ENCODE data around the gene SMAD3. TPM values are rescaled to one million over a fixed set of nuclear protein-coding genes. Genes with fewer than 3 reads are reported as not detected.
A peak's percentile ranks its signal among the peaks of the same experiment; 100 is the strongest.

SMAD3 gene
- total and polyA plus RNA-seq, 10 of the 15 experiments (the other 5 are each of a cell fraction or from before 2014, with no cell fraction given): 5.6 to 43.2 (median 16.0) TPM

DNA sequence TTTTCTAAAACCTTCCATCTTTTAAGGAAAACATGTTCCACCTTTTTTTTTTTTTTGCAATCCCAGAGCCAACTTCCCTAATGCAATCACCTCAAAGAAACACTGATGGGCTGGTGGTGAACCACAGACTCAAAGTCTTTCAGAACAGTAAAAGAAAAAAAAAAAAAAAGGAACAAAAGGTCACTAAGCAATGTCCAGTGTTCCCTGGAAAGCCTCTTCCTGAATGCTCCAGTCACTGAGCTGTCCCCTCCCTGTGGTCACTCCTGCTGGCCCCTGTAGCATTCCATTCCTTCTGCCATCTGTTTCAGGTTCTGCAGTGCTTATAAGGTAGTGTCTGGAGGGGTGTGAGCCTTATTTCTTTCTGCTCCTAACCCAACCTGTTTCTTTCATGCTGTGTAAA, 135.7 kb downstream of the SMAD3 start:
- in situ Hi-C loops (cut with MboI): no loop called here
- FAIRE-seq (no peak), ATAC-seq (no peak), DNase-seq (ENCODE audit: low read depth, low spot score) (no peak)
- CTCF ChIA-PET: interaction anchor here (0.8 kb wide), 1 partner anchor 20 kb away, joined by 3 read pairs; no protein-coding TSS in a partner anchor
- SMC1A ChIA-PET (ENCODE audit: uncharacterized antibody, unreplicated experiment): interaction anchor here (1.1 to 1.2 kb wide), 2 partner anchors 39 to 98 kb away, joined by 3 to 4 read pairs; no protein-coding TSS in a partner anchor
- TF ChIP-seq, protein P1, sequence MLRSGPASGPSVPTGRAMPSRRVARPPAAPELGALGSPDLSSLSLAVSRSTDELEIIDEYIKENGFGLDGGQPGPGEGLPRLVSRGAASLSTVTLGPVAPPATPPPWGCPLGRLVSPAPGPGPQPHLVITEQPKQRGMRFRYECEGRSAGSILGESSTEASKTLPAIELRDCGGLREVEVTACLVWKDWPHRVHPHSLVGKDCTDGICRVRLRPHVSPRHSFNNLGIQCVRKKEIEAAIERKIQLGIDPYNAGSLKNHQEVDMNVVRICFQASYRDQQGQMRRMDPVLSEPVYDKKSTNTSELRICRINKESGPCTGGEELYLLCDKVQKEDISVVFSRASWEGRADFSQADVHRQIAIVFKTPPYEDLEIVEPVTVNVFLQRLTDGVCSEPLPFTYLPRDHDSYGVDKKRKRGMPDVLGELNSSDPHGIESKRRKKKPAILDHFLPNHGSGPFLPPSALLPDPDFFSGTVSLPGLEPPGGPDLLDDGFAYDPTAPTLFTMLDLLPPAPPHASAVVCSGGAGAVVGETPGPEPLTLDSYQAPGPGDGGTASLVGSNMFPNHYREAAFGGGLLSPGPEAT (IDR thresholded peaks at IDR 0.05; ENCODE audit: low read depth): no peak
- H4K20me1 ChIP-seq (ENCODE audit: control insufficient read depth, insufficient read depth): no peaks in the 10 kb centered on the region
- BruUV-seq (replicated peaks): no TSS peak
- peaks cover 9% of the 10 kb centered on the region for H3K4me1 ChIP-seq (ENCODE audit: control insufficient read depth, insufficient read depth, low read length)
- intact Hi-C loops (cut with micrococcal nuclease; ENCODE audit: unreplicated experiment): no loop called here
- H3K79me2 ChIP-seq (ENCODE audit: control insufficient read depth, insufficient read depth, low read length): no peaks in the 10 kb centered on the region
- peaks cover 3 to 17% of the 10 kb centered on the region in 2 experiments; a peak in 3 of 4 replicates for H3K36me3 ChIP-seq (ENCODE audit: control insufficient read depth in 2 of 2, insufficient read depth in 2 of 2, low read length in 1 of 2)
- H3K9ac ChIP-seq (ENCODE audit: control insufficient read depth, insufficient read depth, low read length): no peak overlapping the region
- no peaks in the 10 kb centered on the region for H3K27me3 ChIP-seq (replicated peaks in 1 of 2; ENCODE audit: control insufficient read depth in 2 of 2, insufficient read depth in 2 of 2, low read length in 1 of 2)
- POLR2A ChIA-PET: no interaction called here
- H3K4me3 ChIP-seq: no peak overlapping the region
- no peak overlapping the region for H3K27ac ChIP-seq (ENCODE audit: control insufficient read depth, insufficient read depth)
- H3K9me3 ChIP-seq (replicated peaks; ENCODE audit: control insufficient read depth, insufficient read depth, low read length): no peaks in the 10 kb centered on the region; the same call in 2 of the 3 replicates
- no peak overlapping the region for H2AFZ ChIP-seq (ENCODE audit: control insufficient read depth, low read depth, low read length)
- H3K4me2 ChIP-seq (ENCODE audit: control insufficient read depth, insufficient read depth): no peak overlapping the region
- RAD21 ChIA-PET (ENCODE audit: unreplicated experiment): no interaction called here

- in situ Hi-C loops (cut with MboI): no loop called here
- no peaks in the 10 kb centered on the region for H3K79me2 ChIP-seq (ENCODE audit: control insufficient read depth, insufficient read depth, low read length)
- no peak overlapping the region for H3K4me2 ChIP-seq (ENCODE audit: control insufficient read depth, insufficient read depth)
- H3K36me3 ChIP-seq (ENCODE audit: control insufficient read depth in 2 of 2, insufficient read depth in 2 of 2, low read length in 1 of 2): peaks cover 3 to 21% of the 10 kb centered on the region in 2 experiments; a peak in 3 of 4 replicates
- BruUV-seq (replicated peaks): TSS peak; percentile 66
- no peak overlapping the region for H2AFZ ChIP-seq (ENCODE audit: control insufficient read depth, low read depth, low read length)
- no peak for FAIRE-seq
- DNase-seq (ENCODE audit: low read depth, low spot score): no peak
- H3K9ac ChIP-seq (ENCODE audit: control insufficient read depth, insufficient read depth, low read length): no peak overlapping the region
- intact Hi-C loops (cut with micrococcal nuclease; ENCODE audit: unreplicated experiment): no loop called here
- peaks cover 9% of the 10 kb centered on the region for H3K4me1 ChIP-seq (ENCODE audit: control insufficient read depth, insufficient read depth, low read length)
- RAD21 ChIA-PET (ENCODE audit: unreplicated experiment): no interaction called here
- H3K27me3 ChIP-seq (replicated peaks in 1 of 2; ENCODE audit: control insufficient read depth in 2 of 2, insufficient read depth in 2 of 2, low read length in 1 of 2): no peaks in the 10 kb centered on the region
- no peaks in the 10 kb centered on the region for H4K20me1 ChIP-seq (ENCODE audit: control insufficient read depth, insufficient read depth)
- SMC1A ChIA-PET (ENCODE audit: uncharacterized antibody, unreplicated experiment): interaction anchor here (0.8 to 1.2 kb wide), 3 partner anchors 70 to 256 kb away, joined by 3 read pairs; no protein-coding TSS in a partner anchor
- CTCF ChIA-PET: no interaction called here
- POLR2A ChIA-PET: interaction anchor here (0.8 kb wide), 1 partner anchor 52 kb away, joined by 3 read pairs; the partner anchor contains the start of gene AAGAB
- 100% methylated on average over 2 of the region's 2 CpGs for WGBS (ENCODE audit: insufficient coverage, insufficient replicate concordance, low lambda C conversion rate, missing lambda C conversion rate)
- H3K4me3 ChIP-seq: no peak overlapping the region
- no peak overlapping the region for H3K27ac ChIP-seq (ENCODE audit: control insufficient read depth, insufficient read depth)
- no peak for ATAC-seq
- H3K9me3 ChIP-seq (replicated peaks; ENCODE audit: control insufficient read depth, insufficient read depth, low read length): no peaks in the 10 kb centered on the region; the same call in 2 of the 3 replicates
- TF ChIP-seq GABPA (IDR thresholded peaks at IDR 0.05; ENCODE audit: low read depth) (no peak), PRDM15 (CRISPR knock-in tag; IDR thresholded peaks at IDR 0.05) (no peak), ASH2L (IDR thresholded peaks at IDR 0.05; ENCODE audit: borderline replicate concordance, low read depth) (no peak), CTCF (IDR thresholded peaks at IDR 0.05 in 2 of 3, conservative IDR thresholded peaks at IDR 0.05 in 1 of 3; ENCODE audit: control insufficient read depth in 2 of 3, extremely low read depth in 1 of 3, insufficient read depth in 1 of 3, low read depth in 3 of 3, low read length in 3 of 3) (no peak), CHD4 (IDR thresholded peaks at IDR 0.05) (no peak), EGR1 (IDR thresholded peaks at IDR 0.05; ENCODE audit: borderline replicate concordance in 1 of 2, low read depth in 2 of 2, low read length in 2 of 2) (no peak), NFYB (IDR thresholded peaks at IDR 0.05; ENCODE audit: insufficient read depth, low read depth, low read length) (no peak), RCOR1 (conservative IDR thresholded peaks at IDR 0.05; ENCODE audit: low read depth, low read length) (no peak)
Observed at GRCh38 chr15:67202091-67202490, 136.7 kb downstream of the SMAD3 start.
